Neural cell (in vitro differentiated cells): ENCODE measurements around the gene KMT2E.

Experiments used
- CTCF ChIP-seq: fragments of 450-650 bp; IDR thresholded peaks from 2 replicates; pipeline ENCODE4 v1.5.1; 2014; ENCODE audit warnings: antibody characterized with exemption, mild to moderate bottlenecking, moderate library complexity; ENCODE audit not compliant: poor library complexity, severe bottlenecking
- POLR2AphosphoS5 ChIP-seq: IDR thresholded peaks from 2 replicates; pipeline ENCODE4 v1.6.1; 2012

- TF ChIP-seq POLR2AphosphoS5 (no peak), CTCF (no peak)
Measured at GRCh38 chr7:105024734-105025133, 10.7 kb downstream of the KMT2E start.
